COR-L47 (cell line): ENCODE measurements around the gene ANO10.
"Not testable (repeated sequence)": the region's sequence is repeated elsewhere in the genome, so short reads cannot be mapped to it uniquely, and the experiment has no call there.

Source experiments
- DNase-seq: peaks from one replicate; lab custom pipeline; 2025; lab: John Stamatoyannopoulos, UW

The ANO10 gene

GRCh38 chr3:43372007-43372740 is 249.6 kb downstream of the ANO10 start:
- DNase-seq, result no peak

GRCh38 chr3:43371494-43371893 is 250.3 kb downstream of the ANO10 start:
- DNase-seq, result no peak

- no peak for DNase-seq
These were observed 251.4 kb downstream of the ANO10 start for GRCh38 chr3:43370293-43370980.

GRCh38 chr3:43369404-43370292 is 252.2 kb downstream of the ANO10 start:
- DNase-seq, result no peak

- no peak for DNase-seq
These were observed 254.9 kb downstream of the ANO10 start for GRCh38 chr3:43366885-43367284.

GRCh38 chr3:43366481-43366880 is 255.3 kb downstream of the ANO10 start:
- DNase-seq, result no peak

- no peak for DNase-seq
These were observed 256.1 kb downstream of the ANO10 start for GRCh38 chr3:43365601-43366305.

GRCh38 chr3:43364926-43365325 is 256.9 kb downstream of the ANO10 start:
- no peak for DNase-seq

GRCh38 chr3:43364494-43364893 is 257.3 kb downstream of the ANO10 start:
- DNase-seq, result no peak

- DNase-seq, result no peak
These were observed 258.1 kb downstream of the ANO10 start for GRCh38 chr3:43363621-43364266.

- no peak for DNase-seq
These were observed 258.9 kb downstream of the ANO10 start for GRCh38 chr3:43362961-43363360.

- DNase-seq, result no peak
These were observed 259.6 kb downstream of the ANO10 start for GRCh38 chr3:43362183-43362582.

GRCh38 chr3:43361077-43361476 is 260.7 kb downstream of the ANO10 start:
- DNase-seq, result no peak

GRCh38 chr3:43356033-43356432 is 265.8 kb downstream of the ANO10 start:
- not testable (repeated sequence) for DNase-seq

- DNase-seq, result no peak
These were observed 267.7 kb downstream of the ANO10 start for GRCh38 chr3:43353923-43354670.

GRCh38 chr3:43353393-43353792 is 268.4 kb downstream of the ANO10 start:
- DNase-seq, result no peak

- DNase-seq, result no peak
These were observed 272.1 kb downstream of the ANO10 start for GRCh38 chr3:43349716-43350115.

- DNase-seq, result no peak
These were observed 272.8 kb downstream of the ANO10 start for GRCh38 chr3:43348852-43349574.

GRCh38 chr3:43348350-43348749 is 273.5 kb downstream of the ANO10 start:
- no peak for DNase-seq

- no peak for DNase-seq
These were observed 274.0 kb downstream of the ANO10 start for GRCh38 chr3:43347774-43348173.
